ENCODE data around the gene CHST6. TPM values are rescaled to one million over a fixed set of nuclear protein-coding genes. Genes with fewer than 3 reads are reported as not detected.
"Not testable (repeated sequence)": the region's sequence is repeated elsewhere in the genome, so short reads cannot be mapped to it uniquely, and the experiment has no call there.

CHST6 gene
- total and polyA plus RNA-seq, 4 experiments from 2014 or later, result 0.06 TPM; not detected in 3

- Histone ChIP-seq H3K27me3 (ENCODE audit: insufficient read depth, low read length) (no peaks in the 10 kb centered on the region), H3K4me1 (ENCODE audit: insufficient read depth, low read length) (peaks cover 8% of the 10 kb centered on the region), H3K27ac (ENCODE audit: low read depth, low read length) (no peak overlapping the region), H3K36me3 (ENCODE audit: insufficient read depth, low read length) (no peaks in the 10 kb centered on the region), H3K9me3 (ENCODE audit: control insufficient read depth in 1 of 2, low read length in 2 of 2) (no peaks in the 10 kb centered on the region), H3K4me3 (ENCODE audit: low read length in 2 of 2) (no peak overlapping the region)
- intact Hi-C loops (cut with micrococcal nuclease), result no loop called here
- ChIA-PET CTCF (ENCODE audit: partially characterized antibody) (interaction anchor here (0.6 to 4.6 kb wide), 8 partner anchors 8 to 102 kb away, joined by 4 to 46 read pairs (median 16); partner anchors contain the start of genes TMEM170A and TMEM231), POLR2A (ENCODE audit: partially characterized antibody) (no interaction called here)
- no peak for DNase-seq
- no peaks in the 10 kb centered on the region for H3K27me3 Mint-ChIP-seq
- H3K27ac Mint-ChIP-seq, result no peak overlapping the region
- H3K4me3 Mint-ChIP-seq, result no peak overlapping the region
- peaks cover 0 to 2% of the 10 kb centered on the region in 2 donors for H3K36me3 Mint-ChIP-seq
- H3K4me1 Mint-ChIP-seq, result peaks cover 10 to 21% (median 16%) of the 10 kb centered on the region in 4 donors
- H3K9me3 Mint-ChIP-seq, result peaks cover 0 to 3% (median 0%) of the 10 kb centered on the region in 8 donors
Observed at GRCh38 chr16:75519175-75519574, 23.9 kb upstream of the CHST6 start.

GRCh38 chr16:75516189-75516966 is 21.1 kb upstream of the CHST6 start:
- peak overlapping the region; percentile 17 to 90 for H3K4me3 ChIP-seq (ENCODE audit: low read length in 2 of 2)

GRCh38 chr16:75514296-75514695 is 19.1 kb upstream of the CHST6 start:
- Histone ChIP-seq H3K36me3 (ENCODE audit: insufficient read depth, low read length) (no peaks in the 10 kb centered on the region), H3K27ac (ENCODE audit: low read depth, low read length) (no peak overlapping the region), H3K9me3 (ENCODE audit: control insufficient read depth in 1 of 2, low read length in 2 of 2) (no peaks in the 10 kb centered on the region), H3K27me3 (ENCODE audit: insufficient read depth, low read length) (no peaks in the 10 kb centered on the region), H3K4me1 (ENCODE audit: insufficient read depth, low read length) (peaks cover 8% of the 10 kb centered on the region), H3K4me3 (ENCODE audit: low read length in 2 of 2) (no peak overlapping the region)
- H3K27ac Mint-ChIP-seq, result no peak overlapping the region
- H3K27me3 Mint-ChIP-seq, result no peaks in the 10 kb centered on the region
- intact Hi-C loops (cut with micrococcal nuclease), result no loop called here
- CTCF ChIA-PET (ENCODE audit: partially characterized antibody), result no interaction called here
- H3K36me3 Mint-ChIP-seq, result peaks cover 0 to 2% of the 10 kb centered on the region in 2 donors
- no peak overlapping the region for H3K4me3 Mint-ChIP-seq
- DNase-seq, result no peak
- peaks cover 9 to 21% (median 15%) of the 10 kb centered on the region in 4 donors for H3K4me1 Mint-ChIP-seq
- H3K9me3 Mint-ChIP-seq, result peaks cover 0 to 3% (median 0%) of the 10 kb centered on the region in 8 donors
- POLR2A ChIA-PET (ENCODE audit: partially characterized antibody), result no interaction called here

More at GRCh38 chr16:75516189-75516966, 21.1 kb upstream of the CHST6 start:
- not testable (repeated sequence) for H3K36me3 Mint-ChIP-seq; H3K27me3 Mint-ChIP-seq; H3K4me1 ChIP-seq (ENCODE audit: insufficient read depth, low read length); H3K9me3 Mint-ChIP-seq; H3K27me3 ChIP-seq (ENCODE audit: insufficient read depth, low read length); H3K36me3 ChIP-seq (ENCODE audit: insufficient read depth, low read length); H3K9me3 ChIP-seq (ENCODE audit: control insufficient read depth in 1 of 2, low read length in 2 of 2)
- peak overlapping the region; percentile 71 to 87 (median 80) for H3K4me3 Mint-ChIP-seq
- POLR2A ChIA-PET (ENCODE audit: partially characterized antibody), result interaction anchor here (1.0 to 3.3 kb wide), 9 partner anchors 40 to 317 kb away, joined by 4 to 49 read pairs (median 9); partner anchors contain the start of genes ADAT1, CFDP1, GABARAPL2 and KARS1
- intact Hi-C loops (cut with micrococcal nuclease), result loop anchor here (2.0 kb wide), 2 partner anchors 248 to 368 kb away; partner anchors contain the start of gene ZFP1
- H3K4me1 Mint-ChIP-seq, result peaks cover 10 to 21% (median 16%) of the 10 kb centered on the region in 4 donors
- H3K27ac Mint-ChIP-seq, result peak overlapping the region; percentile 56 to 88 (median 80)
- peak in 4 of 5 donors; percentile 21 to 43 (median 38) for DNase-seq
- peak overlapping the region; percentile 74 for H3K27ac ChIP-seq (ENCODE audit: low read depth, low read length)
- CTCF ChIA-PET (ENCODE audit: partially characterized antibody), result interaction anchor here (0.6 to 4.6 kb wide), 35 partner anchors 8 to 317 kb away, joined by 3 to 46 read pairs (median 6); partner anchors contain the start of genes ADAT1, CFDP1, GABARAPL2 and KARS1

GRCh38 chr16:75506574-75506973 is 11.3 kb upstream of the CHST6 start:
- Mint-ChIP-seq H3K4me1 (no peaks in the 10 kb centered on the region), H3K4me3 (no peak overlapping the region), H3K27ac (no peak overlapping the region), H3K36me3 (no peaks in the 10 kb centered on the region), H3K27me3 (peaks cover 10 to 17% of the 10 kb centered on the region in 2 donors), H3K9me3 (no peaks in the 10 kb centered on the region)
- no peak overlapping the region for H3K4me3 ChIP-seq (ENCODE audit: low read length in 2 of 2)
- no peak for DNase-seq
- intact Hi-C loops (cut with micrococcal nuclease), result no loop called here
- no peaks in the 10 kb centered on the region for H3K9me3 ChIP-seq (ENCODE audit: control insufficient read depth in 1 of 2, low read length in 2 of 2)
- CTCF ChIA-PET (ENCODE audit: partially characterized antibody), result interaction anchor here (0.7 kb wide), 1 partner anchor 10 kb away, joined by 5 read pairs; no protein-coding TSS in a partner anchor
- H3K36me3 ChIP-seq (ENCODE audit: insufficient read depth, low read length), result no peaks in the 10 kb centered on the region
- H3K4me1 ChIP-seq (ENCODE audit: insufficient read depth, low read length), result no peaks in the 10 kb centered on the region
- H3K27ac ChIP-seq (ENCODE audit: low read depth, low read length), result no peak overlapping the region
- H3K27me3 ChIP-seq (ENCODE audit: insufficient read depth, low read length), result no peaks in the 10 kb centered on the region
- POLR2A ChIA-PET (ENCODE audit: partially characterized antibody), result no interaction called here

GRCh38 chr16:75506107-75506506 is 10.9 kb upstream of the CHST6 start:
- POLR2A ChIA-PET (ENCODE audit: partially characterized antibody), result no interaction called here
- Mint-ChIP-seq H3K27ac (no peak overlapping the region), H3K27me3 (peaks cover 10 to 17% of the 10 kb centered on the region in 2 donors), H3K9me3 (no peaks in the 10 kb centered on the region), H3K4me1 (no peaks in the 10 kb centered on the region), H3K4me3 (no peak overlapping the region), H3K36me3 (no peaks in the 10 kb centered on the region)
- Histone ChIP-seq H3K36me3 (ENCODE audit: insufficient read depth, low read length) (no peaks in the 10 kb centered on the region), H3K27me3 (ENCODE audit: insufficient read depth, low read length) (no peaks in the 10 kb centered on the region), H3K27ac (ENCODE audit: low read depth, low read length) (no peak overlapping the region), H3K4me3 (ENCODE audit: low read length in 2 of 2) (no peak overlapping the region), H3K4me1 (ENCODE audit: insufficient read depth, low read length) (no peaks in the 10 kb centered on the region), H3K9me3 (ENCODE audit: control insufficient read depth in 1 of 2, low read length in 2 of 2) (no peaks in the 10 kb centered on the region)
- CTCF ChIA-PET (ENCODE audit: partially characterized antibody), result interaction anchor here (0.7 to 1.1 kb wide), 2 partner anchors 9 to 258 kb away, joined by 3 to 5 read pairs; no protein-coding TSS in a partner anchor
- intact Hi-C loops (cut with micrococcal nuclease), result no loop called here
- DNase-seq, result no peak

GRCh38 chr16:75503801-75504200 is 8.6 kb upstream of the CHST6 start:
- H3K9me3 ChIP-seq (ENCODE audit: control insufficient read depth in 1 of 2, low read length in 2 of 2), result no peaks in the 10 kb centered on the region
- Mint-ChIP-seq H3K4me1 (no peaks in the 10 kb centered on the region), H3K27me3 (peaks cover 11 to 20% of the 10 kb centered on the region in 2 donors), H3K4me3 (no peak overlapping the region), H3K27ac (peak overlapping the region in 1 of 7 donors; percentile 57), H3K9me3 (no peaks in the 10 kb centered on the region), H3K36me3 (no peaks in the 10 kb centered on the region)
- no peaks in the 10 kb centered on the region for H3K36me3 ChIP-seq (ENCODE audit: insufficient read depth, low read length)
- no peak for DNase-seq
- H3K4me1 ChIP-seq (ENCODE audit: insufficient read depth, low read length), result no peaks in the 10 kb centered on the region
- ChIA-PET POLR2A (ENCODE audit: partially characterized antibody) (no interaction called here), CTCF (ENCODE audit: partially characterized antibody) (interaction anchor here (0.6 to 0.8 kb wide), 2 partner anchors 14 to 37 kb away, joined by 5 to 7 read pairs; no protein-coding TSS in a partner anchor)
- no peaks in the 10 kb centered on the region for H3K27me3 ChIP-seq (ENCODE audit: insufficient read depth, low read length)
- intact Hi-C loops (cut with micrococcal nuclease), result no loop called here
- no peak overlapping the region for H3K27ac ChIP-seq (ENCODE audit: low read depth, low read length)
- H3K4me3 ChIP-seq (ENCODE audit: low read length in 2 of 2), result no peak overlapping the region

GRCh38 chr16:75502916-75503605 is 7.8 kb upstream of the CHST6 start:
- Mint-ChIP-seq H3K4me3 (no peak overlapping the region), H3K4me1 (no peaks in the 10 kb centered on the region), H3K36me3 (no peaks in the 10 kb centered on the region), H3K27me3 (peaks cover 10 to 16% of the 10 kb centered on the region in 2 donors), H3K9me3 (no peaks in the 10 kb centered on the region), H3K27ac (no peak overlapping the region)
- DNase-seq, result no peak
- no peaks in the 10 kb centered on the region for H3K36me3 ChIP-seq (ENCODE audit: insufficient read depth, low read length)
- no peak overlapping the region for H3K27ac ChIP-seq (ENCODE audit: low read depth, low read length)
- ChIA-PET CTCF (ENCODE audit: partially characterized antibody) (interaction anchor here (0.8 to 1.6 kb wide), 3 partner anchors 14 to 31 kb away, joined by 4 to 6 read pairs (median 5); no protein-coding TSS in a partner anchor), POLR2A (ENCODE audit: partially characterized antibody) (no interaction called here)
- no peaks in the 10 kb centered on the region for H3K4me1 ChIP-seq (ENCODE audit: insufficient read depth, low read length)
- H3K4me3 ChIP-seq (ENCODE audit: low read length in 2 of 2), result no peak overlapping the region
- no peaks in the 10 kb centered on the region for H3K27me3 ChIP-seq (ENCODE audit: insufficient read depth, low read length)
- intact Hi-C loops (cut with micrococcal nuclease), result no loop called here
- no peaks in the 10 kb centered on the region for H3K9me3 ChIP-seq (ENCODE audit: control insufficient read depth in 1 of 2, low read length in 2 of 2)

All from CD4-positive, alpha-beta memory T cell (primary cell).